ENCODE data around the gene ROGDI.

DNA sequence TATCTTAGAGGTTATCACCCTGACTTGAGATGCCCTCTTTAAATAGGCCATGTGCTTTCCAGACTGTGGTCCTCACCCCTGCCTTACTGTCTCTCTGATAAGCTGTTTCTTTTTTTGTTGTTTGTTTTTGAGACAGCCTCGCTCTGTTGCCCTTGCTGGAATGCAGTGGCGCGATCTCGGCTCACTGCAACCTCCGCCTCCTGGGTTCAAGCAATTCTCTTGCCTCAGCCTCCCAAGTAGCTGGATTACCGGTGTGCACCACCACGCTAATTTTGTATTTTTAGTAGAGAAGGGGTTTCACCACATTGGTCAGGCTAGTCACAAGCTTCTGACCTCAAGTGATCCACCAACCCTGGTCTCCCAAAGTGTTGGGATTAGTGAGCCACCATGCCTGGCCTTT is 13.5 kb downstream of the ROGDI start:
- TF ChIP-seq MAX (IDR thresholded peaks at IDR 0.05; ENCODE audit: insufficient read depth, insufficient read length) (no peak), POLR2A (IDR thresholded peaks at IDR 0.05; ENCODE audit: low read depth, low read length) (no peak)
